ENCODE data around the gene BIN1.

Gene BIN1

GRCh38 chr2:127044977-127045661 lies 61.8 kb downstream of the BIN1 start:
- Histone ChIP-seq H3K4me3 (ENCODE audit: low read length) (no peak overlapping the region), H4K20me1 (ENCODE audit: insufficient read depth, low read length) (no peaks in the 10 kb centered on the region), H3K9me3 (ENCODE audit: insufficient read depth, low read length) (no peaks in the 10 kb centered on the region), H3K9ac (ENCODE audit: low read length) (no peak overlapping the region), H3K79me2 (ENCODE audit: low read length) (no peaks in the 10 kb centered on the region), H3K27me3 (ENCODE audit: low read depth, low read length) (no peaks in the 10 kb centered on the region), H2AFZ (ENCODE audit: low read depth, low read length) (no peak overlapping the region), H3K4me2 (ENCODE audit: low read length) (no peak overlapping the region), H3K27ac (ENCODE audit: low read length) (no peak overlapping the region), H3K4me1 (ENCODE audit: low read length) (no peaks in the 10 kb centered on the region), H3K36me3 (replicated peaks; ENCODE audit: low read depth, low read length) (no peaks in the 10 kb centered on the region)
- no peak for TF ChIP-seq CTCF (IDR thresholded peaks at IDR 0.05; ENCODE audit: low read depth, low read length)

DNA sequence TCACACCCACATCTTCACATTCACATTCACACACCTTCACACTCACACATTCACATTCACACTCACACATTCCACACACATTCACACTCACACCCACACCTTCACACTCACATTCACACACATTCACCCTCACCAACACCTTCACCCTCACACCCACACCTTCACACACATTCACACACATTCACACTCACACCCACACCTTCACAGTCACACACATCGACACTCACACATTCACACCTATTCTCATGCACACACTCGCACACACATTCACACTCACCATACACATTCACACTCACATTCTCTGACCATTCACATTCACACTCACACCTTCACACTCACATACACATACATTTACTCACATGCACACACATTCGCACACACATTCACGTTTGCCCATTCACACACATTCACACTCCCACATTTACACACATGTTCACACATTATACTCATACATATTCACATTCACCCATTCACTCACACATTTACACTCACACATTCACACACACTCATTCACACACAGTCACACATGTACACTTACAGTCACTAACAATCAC lies 62.7 kb downstream of the BIN1 start:
- Histone ChIP-seq H3K4me2 (ENCODE audit: low read length) (no peak overlapping the region), H3K27ac (ENCODE audit: low read length) (no peak overlapping the region), H3K9ac (ENCODE audit: low read length) (no peak overlapping the region), H3K36me3 (replicated peaks; ENCODE audit: low read depth, low read length) (no peaks in the 10 kb centered on the region), H3K4me3 (ENCODE audit: low read length) (no peak overlapping the region), H3K27me3 (ENCODE audit: low read depth, low read length) (no peaks in the 10 kb centered on the region), H2AFZ (ENCODE audit: low read depth, low read length) (no peak overlapping the region), H3K79me2 (ENCODE audit: low read length) (no peaks in the 10 kb centered on the region), H3K4me1 (ENCODE audit: low read length) (no peaks in the 10 kb centered on the region), H3K9me3 (ENCODE audit: insufficient read depth, low read length) (no peaks in the 10 kb centered on the region), H4K20me1 (ENCODE audit: insufficient read depth, low read length) (no peaks in the 10 kb centered on the region)
- TF ChIP-seq CTCF (IDR thresholded peaks at IDR 0.05; ENCODE audit: low read depth, low read length) (no peak), EZH2phosphoT487 (IDR thresholded peaks at IDR 0.05; ENCODE audit: low read depth) (no peak)

DNA sequence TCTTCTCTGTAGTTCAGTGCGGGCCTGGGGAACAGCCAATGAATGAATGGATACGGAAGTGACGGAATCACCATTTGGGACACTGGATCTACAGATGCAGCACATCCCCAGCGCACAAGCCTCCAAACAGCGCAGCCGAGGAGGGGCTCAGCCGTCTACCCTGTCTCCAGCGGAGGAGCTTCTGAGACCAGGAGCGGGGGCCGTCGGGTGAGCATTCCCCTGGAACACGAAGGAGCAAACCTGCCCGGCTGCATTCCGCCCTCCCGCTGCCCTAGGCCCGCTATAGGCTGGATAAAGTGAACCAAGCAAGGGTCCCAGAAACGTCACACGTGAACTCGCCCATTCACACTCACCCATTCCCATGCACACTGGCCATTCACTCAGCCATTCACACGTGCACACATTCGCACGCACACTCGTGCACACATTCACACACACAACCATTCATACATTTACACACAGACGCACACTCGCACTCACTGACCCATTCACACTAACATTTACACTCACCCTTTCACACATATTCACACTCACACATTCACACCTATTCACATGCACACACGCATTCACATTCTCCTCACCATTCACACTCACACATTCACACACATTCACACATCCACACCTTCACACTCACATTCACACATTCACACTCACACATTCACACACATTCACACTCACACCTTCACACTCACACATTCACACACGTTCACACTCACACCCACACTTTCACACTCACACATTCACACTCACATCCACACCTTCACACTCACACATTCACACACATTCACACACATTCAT lies 63.4 kb downstream of the BIN1 start:
- TF ChIP-seq EZH2phosphoT487 (IDR thresholded peaks at IDR 0.05; ENCODE audit: low read depth) (no peak), CTCF (IDR thresholded peaks at IDR 0.05; ENCODE audit: low read depth, low read length) (no peak)
- Histone ChIP-seq H3K36me3 (replicated peaks; ENCODE audit: low read depth, low read length) (no peaks in the 10 kb centered on the region), H3K79me2 (ENCODE audit: low read length) (no peaks in the 10 kb centered on the region), H3K9ac (ENCODE audit: low read length) (no peak overlapping the region), H3K4me1 (ENCODE audit: low read length) (no peaks in the 10 kb centered on the region), H3K27ac (ENCODE audit: low read length) (no peak overlapping the region), H4K20me1 (ENCODE audit: insufficient read depth, low read length) (no peaks in the 10 kb centered on the region), H3K4me2 (ENCODE audit: low read length) (no peak overlapping the region), H3K9me3 (ENCODE audit: insufficient read depth, low read length) (no peaks in the 10 kb centered on the region), H3K27me3 (ENCODE audit: low read depth, low read length) (no peaks in the 10 kb centered on the region), H2AFZ (ENCODE audit: low read depth, low read length) (no peak overlapping the region), H3K4me3 (ENCODE audit: low read length) (no peak overlapping the region)

GRCh38 chr2:127041259-127041970 lies 65.5 kb downstream of the BIN1 start:
- H3K27ac ChIP-seq (ENCODE audit: low read length): no peak overlapping the region
- no peaks in the 10 kb centered on the region for H3K27me3 ChIP-seq (ENCODE audit: low read depth, low read length)
- no peaks in the 10 kb centered on the region for H3K79me2 ChIP-seq (ENCODE audit: low read length)
- H3K9me3 ChIP-seq (ENCODE audit: insufficient read depth, low read length): no peaks in the 10 kb centered on the region
- no peak overlapping the region for H3K4me3 ChIP-seq (ENCODE audit: low read length)
- H3K36me3 ChIP-seq (replicated peaks; ENCODE audit: low read depth, low read length): no peaks in the 10 kb centered on the region
- H3K4me1 ChIP-seq (ENCODE audit: low read length): no peaks in the 10 kb centered on the region
- no peak overlapping the region for H3K4me2 ChIP-seq (ENCODE audit: low read length)
- H2AFZ ChIP-seq (ENCODE audit: low read depth, low read length): no peak overlapping the region
- no peak overlapping the region for H3K9ac ChIP-seq (ENCODE audit: low read length)
- no peaks in the 10 kb centered on the region for H4K20me1 ChIP-seq (ENCODE audit: insufficient read depth, low read length)
- no peak for TF ChIP-seq EZH2phosphoT487 (IDR thresholded peaks at IDR 0.05; ENCODE audit: low read depth)
